H1 (cell line): ENCODE measurements around the gene MGMT. TPM values are rescaled to one million over a fixed set of nuclear protein-coding genes. Genes with fewer than 3 reads are reported as not detected.

Experiments used
- CTCF ChIA-PET: fragments of 300-600 bp; sonication (Branson Sonifier 250); formaldehyde crosslinking; loops from one replicate; lab custom pipeline; 2021; ENCODE audit not compliant: partially characterized antibody; lab: Charles Lee
- POLR2A ChIA-PET: fragments of 300-600 bp; sonication (Branson Sonifier 250); formaldehyde crosslinking; loops from one replicate; lab custom pipeline; 2021; ENCODE audit warnings: inconsistent platforms; ENCODE audit not compliant: partially characterized antibody; lab: Charles Lee
- DNase-seq, 2 experiments: peaks; one replicate each; pipeline versions ENCODE4 v3.0.0 to v3.0.0-alpha.2; 2010 to 2022; ENCODE audit warnings: low spot score in 2 of 2, low read depth in 1 of 2, mixed read lengths in 1 of 2
- FAIRE-seq: peaks from 2 replicates; lab custom pipeline; 2011; peaks lifted over from hg19 to GRCh38; lab: Jason Lieb, UNC
- H2AFZ ChIP-seq: 2 replicates; pipeline ENCODE4 v1.8.1; 2012; ENCODE audit warnings: low read length, inconsistent platforms
- H2AK5ac ChIP-seq: 2 replicates; pipeline ENCODE4 v1.6.1; 2013; ENCODE audit warnings: low read depth, low read length
- H2BK120ac ChIP-seq: replicated peaks from 2 replicates; pipeline ENCODE3; 2013; ENCODE audit warnings: low read depth, low read length, inconsistent platforms
- H2BK12ac ChIP-seq: 2 replicates; pipeline ENCODE4 v1.6.1; 2013; ENCODE audit warnings: low read depth, low read length
- H2BK15ac ChIP-seq: 2 replicates; pipeline ENCODE4 v1.6.1; 2013; ENCODE audit warnings: low read length
- H2BK20ac ChIP-seq: 2 replicates; pipeline ENCODE4 v1.6.1; 2013; ENCODE audit warnings: low read length
- H2BK5ac ChIP-seq: 2 replicates; pipeline ENCODE4 v1.6.1; 2013; ENCODE audit warnings: low read depth, low read length
- H3K14ac ChIP-seq: 2 replicates; pipeline ENCODE4 v1.6.1; 2013; ENCODE audit warnings: inconsistent platforms; ENCODE audit not compliant: insufficient read length
- H3K18ac ChIP-seq: 2 replicates; pipeline ENCODE4 v1.6.1; 2013; ENCODE audit warnings: low read length; ENCODE audit errors: extremely low read depth
- H3K23ac ChIP-seq: 2 replicates; pipeline ENCODE4 v1.6.1; 2013; ENCODE audit warnings: inconsistent platforms; ENCODE audit not compliant: insufficient read length
- H3K23me2 ChIP-seq: 2 replicates; pipeline ENCODE4 v1.6.1; 2013; ENCODE audit warnings: low read depth, low read length
- H3K27ac ChIP-seq: 2 replicates; pipeline ENCODE4 v1.6.1; 2011; ENCODE audit warnings: low read depth, low read length, inconsistent platforms
- H3K27me3 ChIP-seq, 4 experiments: replicated peaks in 1 of 4; 1 replicate in 1 of 4; 2 replicates in 3 of 4; pipeline versions ENCODE4 v1.6.1 to v1.8.1; 2011 to 2013; ENCODE audit warnings: low read length in 3 of 4, mild to moderate bottlenecking in 3 of 4, inconsistent platforms in 2 of 4, mixed read lengths in 2 of 4, moderate library complexity in 1 of 4; ENCODE audit not compliant: control insufficient read depth in 3 of 4, insufficient read depth in 3 of 4; ENCODE audit errors: extremely low read depth in 1 of 4
- H3K36me3 ChIP-seq, 4 experiments: 2 replicates each; pipeline versions ENCODE4 v1.6.1 to v1.8.1; 2011 to 2013; ENCODE audit warnings: mild to moderate bottlenecking in 4 of 4, low read length in 3 of 4, moderate library complexity in 2 of 4, control low read depth in 1 of 4, inconsistent platforms in 1 of 4; ENCODE audit not compliant: insufficient read depth in 4 of 4, control insufficient read depth in 2 of 4
- H3K4ac ChIP-seq: replicated peaks from 2 replicates; pipeline ENCODE3; 2013; ENCODE audit warnings: low read length, low read depth, mixed read lengths, inconsistent platforms; ENCODE audit not compliant: insufficient read length
- H3K4me1 ChIP-seq, 4 experiments: replicated peaks in 1 of 4; 1 replicate in 1 of 4; 2 replicates in 3 of 4; pipeline versions ENCODE4 v1.6.1 to v1.8.1; 2011 to 2013; ENCODE audit warnings: low read length in 3 of 4, inconsistent platforms in 2 of 4, mixed read lengths in 1 of 4; ENCODE audit not compliant: insufficient read depth in 4 of 4, control insufficient read depth in 3 of 4
- H3K4me2 ChIP-seq, 2 experiments: 2 replicates each; pipeline versions ENCODE4 v1.6.1 to v1.8.1; 2011 to 2013; ENCODE audit warnings: low read depth in 2 of 2, low read length in 2 of 2, control low read depth in 1 of 2, inconsistent platforms in 1 of 2, mild to moderate bottlenecking in 1 of 2; ENCODE audit not compliant: insufficient read depth in 1 of 2
- H3K4me3 ChIP-seq, 4 experiments: fragments of 200-600, 300-600 bp in 1 of 4; sonication (generic), shearing (Covaris generic), sonication (Bioruptor Twin) in 1 of 4; 2 replicates each; pipeline versions ENCODE4 v1.5.1 to v1.8.1; 2011 to 2016; ENCODE audit warnings: low read length in 4 of 4, low read depth in 3 of 4, control low read depth in 2 of 4, inconsistent platforms in 2 of 4, mild to moderate bottlenecking in 2 of 4, mixed read lengths in 1 of 4, moderate library complexity in 1 of 4; ENCODE audit not compliant: insufficient read depth in 2 of 4; ENCODE audit errors: extremely low read depth in 1 of 4
- H3K56ac ChIP-seq: replicated peaks from 2 replicates; pipeline ENCODE3; 2013; ENCODE audit warnings: low read depth, mild to moderate bottlenecking, mixed read lengths, low read length, inconsistent platforms; ENCODE audit not compliant: insufficient read length
- H3K79me1 ChIP-seq: 2 replicates; pipeline ENCODE4 v1.6.1; 2013; ENCODE audit warnings: low read depth, low read length, control low read depth
- H3K79me2 ChIP-seq, 2 experiments: 2 replicates each; pipeline versions ENCODE4 v1.6.1 to v1.8.1; 2012 to 2013; ENCODE audit warnings: low read length in 2 of 2, mild to moderate bottlenecking in 2 of 2, inconsistent platforms in 1 of 2; ENCODE audit not compliant: insufficient read depth in 2 of 2, control insufficient read depth in 1 of 2
- H3K9ac ChIP-seq, 4 experiments: replicated peaks in 1 of 4; 1 replicate in 1 of 4; 2 replicates in 3 of 4; pipeline versions ENCODE4 v1.6.1 to v1.8.1; 2011 to 2013; ENCODE audit warnings: low read depth in 3 of 4, low read length in 3 of 4, control low read depth in 2 of 4, mild to moderate bottlenecking in 2 of 4, moderate library complexity in 2 of 4, inconsistent platforms in 1 of 4; ENCODE audit errors: extremely low read depth in 1 of 4
- H3K9me3 ChIP-seq, 2 experiments: 2 replicates each; pipeline versions ENCODE4 v1.6.1 to v1.8.1; 2012 to 2013; ENCODE audit warnings: mild to moderate bottlenecking in 2 of 2, moderate library complexity in 2 of 2, control low read depth in 1 of 2, inconsistent platforms in 1 of 2, low read depth in 1 of 2, low read length in 1 of 2, mixed read lengths in 1 of 2; ENCODE audit not compliant: insufficient read depth in 2 of 2
- H4K20me1 ChIP-seq, 2 experiments: replicated peaks in 1 of 2; 2 replicates each; pipeline versions ENCODE3 to v1.8.1; 2011 to 2013; ENCODE audit warnings: inconsistent platforms in 2 of 2, low read length in 2 of 2, mild to moderate bottlenecking in 1 of 2; ENCODE audit not compliant: insufficient read depth in 2 of 2, control insufficient read depth in 1 of 2
- H4K5ac ChIP-seq: 2 replicates; pipeline ENCODE4 v1.6.1; 2013; ENCODE audit warnings: low read length, low read depth, mixed read lengths, inconsistent platforms; ENCODE audit not compliant: insufficient read length
- H4K8ac ChIP-seq: 2 replicates; pipeline ENCODE4 v1.8.0; 2013; ENCODE audit warnings: mild to moderate bottlenecking, moderate library complexity, low read length, inconsistent platforms; ENCODE audit not compliant: insufficient read depth; ENCODE audit errors: extremely low read depth
- H4K91ac ChIP-seq: replicated peaks from 2 replicates; pipeline ENCODE3; 2013; ENCODE audit warnings: low read length, mixed read lengths, inconsistent platforms; ENCODE audit not compliant: insufficient read length
- CBX8 ChIP-seq: fragments of 300-800, 300-1000 bp; sonication (generic); IDR thresholded peaks from 2 replicates; pipeline ENCODE4 v1.7.1; 2016; ENCODE audit warnings: low read depth, low read length, borderline replicate concordance
- CREB1 ChIP-seq: IDR thresholded peaks from 2 replicates; pipeline ENCODE4 v1.6.1; 2012; ENCODE audit warnings: inconsistent platforms
- FOSL1 ChIP-seq: IDR thresholded peaks from 2 replicates; pipeline ENCODE4 v1.6.1; 2011; ENCODE audit warnings: mild to moderate bottlenecking, low read depth, low read length, moderate library complexity; ENCODE audit not compliant: insufficient read depth
- SIX5 ChIP-seq: IDR thresholded peaks from 2 replicates; pipeline ENCODE4 v1.6.1; 2011; ENCODE audit warnings: mild to moderate bottlenecking, low read depth, low read length
- SRF ChIP-seq: IDR thresholded peaks from 2 replicates; pipeline ENCODE4 v1.6.1; 2011; ENCODE audit warnings: mild to moderate bottlenecking, low read depth, low read length, moderate library complexity
- SUZ12 ChIP-seq: fragments of 200-600 bp; sonication (generic); IDR thresholded peaks from 2 replicates; pipeline ENCODE4 v1.6.1; 2012; ENCODE audit warnings: mild to moderate bottlenecking, inconsistent platforms, low read length, moderate library complexity, mixed read lengths
- WGBS, 2 experiments: shearing (Covaris generic) in 1 of 2; methylation state at CpG; one replicate each; pipeline versions ENCODE4 v1.1.6 to v1.1.7; 2013 to 2015; ENCODE audit warnings: low lambda C conversion rate in 2 of 2, mixed read lengths in 2 of 2, inconsistent platforms in 1 of 2, low coverage in 1 of 2, missing lambda C conversion rate in 1 of 2; ENCODE audit not compliant: insufficient replicate concordance in 2 of 2, insufficient coverage in 1 of 2, insufficient read length in 1 of 2; ENCODE audit errors: extremely low coverage in 1 of 2, missing lambda C conversion rate in 1 of 2; 5-methylcytosine and 5-hydroxymethylcytosine counted together
- polyA plus RNA-seq, 7 experiments: library from polyadenylated mRNA; depleted of rRNA in 3 of 7; stranded (reverse) in 5 of 7; unstranded in 2 of 7; fragments of >200 nt in 5 of 7; fragments of 200-250 nt in 2 of 7; gene quantifications; 1 replicate in 5 of 7; 2 replicates in 1 of 7; 4 replicates in 1 of 7; pipeline versions ENCODE4 v1.2.1 to v1.2.3, GENCODE V29; 2011 to 2013; ENCODE audit warnings: missing spikeins in 2 of 7, mixed read lengths in 2 of 7
- total RNA-seq: library from RNA; stranded (reverse); fragmentation: NEBNext Ultra II Directional; extraction: Animal tissue kit (Norgen Biotek cat#: 25700); gene quantifications from 2 replicates; pipeline ENCODE4 v1.2.1, GENCODE V29; 2021
- TF ChIP-seq, protein P1 (sequence below), 3 experiments: IDR thresholded peaks; 1 replicate in 2 of 3; 2 replicates in 1 of 3; pipeline versions ENCODE4 v1.5.1 to v1.6.1; 2011; ENCODE audit warnings: low read length in 3 of 3, mild to moderate bottlenecking in 3 of 3, inconsistent platforms in 2 of 3, low read depth in 1 of 3, moderate library complexity in 1 of 3; ENCODE audit not compliant: insufficient read depth in 1 of 3; ENCODE audit errors: control extremely low read depth in 1 of 3

MGMT gene
- total and polyA plus RNA-seq, 2 of the 8 experiments (the other 6 are each of a cell fraction or from before 2014, with no cell fraction given) = 9.9 to 10.7 TPM

DNA sequence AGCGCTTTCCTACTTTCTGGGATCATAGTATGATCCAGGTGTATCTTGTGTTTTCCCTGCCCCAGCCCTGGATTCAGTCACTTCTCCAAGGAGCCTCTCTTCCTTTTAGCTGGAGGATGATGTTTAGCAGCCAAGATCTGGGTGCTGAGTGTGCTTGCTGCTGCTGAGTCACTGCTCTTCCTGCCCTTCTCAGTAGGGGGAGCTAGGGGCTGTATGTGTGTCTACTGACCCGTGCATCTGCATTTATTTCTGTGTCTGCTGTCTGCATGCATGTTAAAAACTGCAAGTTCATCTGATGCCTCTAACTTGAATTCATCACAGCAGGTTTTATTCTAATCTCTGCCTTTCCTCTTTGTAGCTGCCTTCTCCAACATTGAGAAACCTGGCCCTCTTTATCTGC, 31.6 kb downstream of the MGMT start:
- Histone ChIP-seq H3K27ac (no peak overlapping the region), H3K79me2 (no peaks in the 10 kb centered on the region), H3K56ac (no peak overlapping the region), H2AFZ (no peak overlapping the region), H3K23ac (no peak overlapping the region), H3K23me2 (no peaks in the 10 kb centered on the region), H4K20me1 (no peaks in the 10 kb centered on the region), H3K36me3 (no peaks in the 10 kb centered on the region; a peak in 1 of 8 replicates), H4K8ac (no peak overlapping the region), H3K9ac (no peak overlapping the region), H3K18ac (no peak overlapping the region), H2BK15ac (no peak overlapping the region), H3K4ac (no peak overlapping the region), H3K79me1 (no peaks in the 10 kb centered on the region), H2BK120ac (no peak overlapping the region), H2AK5ac (no peak overlapping the region), H3K4me3 (no peak overlapping the region), H2BK12ac (no peak overlapping the region), H3K27me3 (no peaks in the 10 kb centered on the region), H4K5ac (no peak overlapping the region), H2BK20ac (no peak overlapping the region), H3K4me2 (no peak overlapping the region), H3K9me3 (peaks cover 5 to 14% of the 10 kb centered on the region in 2 experiments), H3K4me1 (peaks cover 0 to 4% (median 1%) of the 10 kb centered on the region in 4 experiments; a peak in 4 of 7 replicates), H3K14ac (no peak overlapping the region), H4K91ac (no peak overlapping the region), H2BK5ac (no peak overlapping the region)
- FAIRE-seq (no peak), DNase-seq (no peak)
- ChIA-PET POLR2A (no interaction called here), CTCF (interaction anchor here (1.1 kb wide), 2 partner anchors 28 to 167 kb away, joined by 3 read pairs; no protein-coding TSS in a partner anchor)
- 94% methylated on average over 2 of the region's 2 CpGs; no CpG with 5 or more reads in 1 of the 2 experiments for WGBS, 2 experiments
- TF ChIP-seq SIX5 = no peak
- no peak for TF ChIP-seq CBX8
- TF ChIP-seq, protein P1, sequence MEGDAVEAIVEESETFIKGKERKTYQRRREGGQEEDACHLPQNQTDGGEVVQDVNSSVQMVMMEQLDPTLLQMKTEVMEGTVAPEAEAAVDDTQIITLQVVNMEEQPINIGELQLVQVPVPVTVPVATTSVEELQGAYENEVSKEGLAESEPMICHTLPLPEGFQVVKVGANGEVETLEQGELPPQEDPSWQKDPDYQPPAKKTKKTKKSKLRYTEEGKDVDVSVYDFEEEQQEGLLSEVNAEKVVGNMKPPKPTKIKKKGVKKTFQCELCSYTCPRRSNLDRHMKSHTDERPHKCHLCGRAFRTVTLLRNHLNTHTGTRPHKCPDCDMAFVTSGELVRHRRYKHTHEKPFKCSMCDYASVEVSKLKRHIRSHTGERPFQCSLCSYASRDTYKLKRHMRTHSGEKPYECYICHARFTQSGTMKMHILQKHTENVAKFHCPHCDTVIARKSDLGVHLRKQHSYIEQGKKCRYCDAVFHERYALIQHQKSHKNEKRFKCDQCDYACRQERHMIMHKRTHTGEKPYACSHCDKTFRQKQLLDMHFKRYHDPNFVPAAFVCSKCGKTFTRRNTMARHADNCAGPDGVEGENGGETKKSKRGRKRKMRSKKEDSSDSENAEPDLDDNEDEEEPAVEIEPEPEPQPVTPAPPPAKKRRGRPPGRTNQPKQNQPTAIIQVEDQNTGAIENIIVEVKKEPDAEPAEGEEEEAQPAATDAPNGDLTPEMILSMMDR (IDR thresholded peaks at IDR 0.05; ENCODE audit: control extremely low read depth in 1 of 3, insufficient read depth in 1 of 3, low read depth in 1 of 3, low read length in 3 of 3) = peak in 2 of 3 experiments; percentile 36 to 37; a peak in 2 of 4 replicates
- TF ChIP-seq SRF = no peak
- no peak for TF ChIP-seq CREB1
- no peak for TF ChIP-seq FOSL1
- no peak for TF ChIP-seq SUZ12
